OCI-LY1 (cell line): ENCODE results near the gene ACAP3.

Experiments
- H2AFZ ChIP-seq: fragments of 200-600 bp; sonication (generic), shearing (Covaris generic); 2 replicates; pipeline ENCODE4 v1.6.0; 2014; ENCODE audit warnings: antibody characterized with exemption, mild to moderate bottlenecking, low read length
- H3F3A ChIP-seq: fragments of 200-600 bp; sonication (generic), shearing (Covaris generic); 2 replicates; pipeline ENCODE4 v1.6.0; 2014; ENCODE audit warnings: mild to moderate bottlenecking, antibody characterized with exemption, low read length, moderate library complexity; ENCODE audit not compliant: insufficient read depth
- H3K27ac ChIP-seq: fragments of 200-600 bp; sonication (generic); 2 replicates; pipeline ENCODE4 v1.5.1; 2014; ENCODE audit warnings: low read length, mixed run types, mild to moderate bottlenecking, low read depth; ENCODE audit not compliant: poor library complexity, severe bottlenecking
- H3K27me3 ChIP-seq: fragments of 200-600 bp; sonication (generic); 2 replicates; pipeline ENCODE4 v1.6.0; 2014; ENCODE audit warnings: antibody characterized with exemption, mild to moderate bottlenecking, low read length, moderate library complexity; ENCODE audit not compliant: insufficient read depth
- H3K36me3 ChIP-seq: fragments of 200-600 bp; sonication (generic); 2 replicates; pipeline ENCODE4 v1.6.1; 2014; ENCODE audit warnings: mild to moderate bottlenecking, antibody characterized with exemption, low read length, moderate library complexity, mixed read lengths; ENCODE audit not compliant: insufficient read depth
- H3K4me1 ChIP-seq: fragments of 200-600 bp; sonication (generic); 2 replicates; pipeline ENCODE4 v1.5.1; 2014; ENCODE audit warnings: mild to moderate bottlenecking, low read length, moderate library complexity; ENCODE audit not compliant: insufficient read depth, severe bottlenecking
- H3K4me2 ChIP-seq: fragments of 200-600 bp; sonication (generic), shearing (Covaris generic); 2 replicates; pipeline ENCODE4 v1.6.1; 2014; ENCODE audit warnings: low read length
- H3K4me3 ChIP-seq: fragments of 200-600 bp; sonication (generic); 2 replicates; pipeline ENCODE4 v1.5.1; 2014; ENCODE audit warnings: low read length, low read depth, mild to moderate bottlenecking, mixed read lengths; ENCODE audit not compliant: poor library complexity, severe bottlenecking
- H3K79me2 ChIP-seq: fragments of 200-600 bp; shearing (Covaris generic); 2 replicates; pipeline ENCODE4 v1.6.1; 2016; ENCODE audit warnings: mixed run types, low read length, mixed read lengths; ENCODE audit not compliant: insufficient read depth
- H3K9ac ChIP-seq: fragments of 200-600 bp; sonication (generic), shearing (Covaris generic); 2 replicates; pipeline ENCODE4 v1.6.1; 2014; ENCODE audit warnings: mild to moderate bottlenecking, low read length, mixed read lengths
- H3K9me2 ChIP-seq: fragments of 200-600 bp; sonication (generic), shearing (Covaris generic); 2 replicates; pipeline ENCODE4 v1.6.1; 2014; ENCODE audit warnings: low read depth, mild to moderate bottlenecking, low read length, mixed read lengths
- H3K9me3 ChIP-seq: fragments of 200-600 bp; shearing (Covaris generic); 2 replicates; pipeline ENCODE4 v1.6.1; 2014; ENCODE audit warnings: low read length, mixed read lengths
- H4K20me1 ChIP-seq: fragments of 200-600 bp; sonication (generic), shearing (Covaris generic); 2 replicates; pipeline ENCODE4 v1.6.0; 2016; ENCODE audit warnings: mild to moderate bottlenecking, low read length; ENCODE audit not compliant: insufficient read depth
- CTCF ChIP-seq: fragments of 200-600 bp; sonication (generic), shearing (Covaris generic); IDR thresholded peaks from 2 replicates; pipeline ENCODE4 v1.5.1; 2017; ENCODE audit warnings: mild to moderate bottlenecking, antibody characterized with exemption, low read length, moderate library complexity, mixed read lengths
- EZH2 ChIP-seq: fragments of 200-600 bp; sonication (generic), shearing (Covaris generic); IDR thresholded peaks from 2 replicates; pipeline ENCODE4 v1.8.0; 2017; ENCODE audit warnings: borderline replicate concordance, mixed run types, mild to moderate bottlenecking, antibody characterized with exemption, low read length, moderate library complexity, mixed read lengths

Gene ACAP3

GRCh38 chr1:1341549-1342021 lies 33.9 kb upstream of the ACAP3 start:
- Histone ChIP-seq H4K20me1 (no peaks in the 10 kb centered on the region), H3K4me1 (no peaks in the 10 kb centered on the region), H3K4me2 (no peak overlapping the region), H3K9me2 (no peaks in the 10 kb centered on the region), H3K4me3 (no peak overlapping the region), H3K27ac (no peak overlapping the region), H3K9me3 (no peaks in the 10 kb centered on the region), H3K9ac (no peak overlapping the region), H2AFZ (no peak overlapping the region), H3K36me3 (no peaks in the 10 kb centered on the region; the same call in 1 of the 2 replicates), H3K79me2 (no peaks in the 10 kb centered on the region), H3F3A (no peaks in the 10 kb centered on the region), H3K27me3 (no peaks in the 10 kb centered on the region)
- TF ChIP-seq CTCF (no peak), EZH2 (no peak)

GRCh38 chr1:1340791-1341548 lies 33.2 kb upstream of the ACAP3 start:
- no peaks in the 10 kb centered on the region for H3K27me3 ChIP-seq
- H3F3A ChIP-seq: no peaks in the 10 kb centered on the region
- H3K9me2 ChIP-seq: no peaks in the 10 kb centered on the region
- no peak overlapping the region for H3K27ac ChIP-seq
- H3K9ac ChIP-seq: no peak overlapping the region
- no peaks in the 10 kb centered on the region; the same call in 1 of the 2 replicates for H3K36me3 ChIP-seq
- no peak overlapping the region for H3K4me2 ChIP-seq
- H2AFZ ChIP-seq: no peak overlapping the region
- TF ChIP-seq EZH2 (no peak), CTCF (no peak)
- H4K20me1 ChIP-seq: no peaks in the 10 kb centered on the region
- H3K79me2 ChIP-seq: no peaks in the 10 kb centered on the region
- no peak overlapping the region for H3K4me3 ChIP-seq
- no peaks in the 10 kb centered on the region for H3K4me1 ChIP-seq
- no peaks in the 10 kb centered on the region for H3K9me3 ChIP-seq

GRCh38 chr1:1340185-1340584 lies 32.5 kb upstream of the ACAP3 start:
- Histone ChIP-seq H3K9me2 (no peaks in the 10 kb centered on the region), H3K79me2 (no peaks in the 10 kb centered on the region), H3K4me1 (no peaks in the 10 kb centered on the region), H3K4me3 (no peak overlapping the region), H4K20me1 (no peaks in the 10 kb centered on the region), H3K36me3 (no peaks in the 10 kb centered on the region; the same call in 1 of the 2 replicates), H3K4me2 (no peak overlapping the region), H3K9ac (no peak overlapping the region), H3F3A (no peaks in the 10 kb centered on the region), H2AFZ (no peak overlapping the region), H3K9me3 (no peaks in the 10 kb centered on the region), H3K27ac (no peak overlapping the region), H3K27me3 (no peaks in the 10 kb centered on the region)
- TF ChIP-seq EZH2: no peak
- TF ChIP-seq CTCF: no peak
